ENCODE results near the gene LENG8. TPM values are rescaled to one million over a fixed set of nuclear protein-coding genes. Genes with fewer than 3 reads are reported as not detected.
A peak's percentile ranks its signal among the peaks of the same experiment; 100 is the strongest.
"Not testable (repeated sequence)": the region's sequence is repeated elsewhere in the genome, so short reads cannot be mapped to it uniquely, and the experiment has no call there.

The LENG8 gene
- total and polyA plus RNA-seq, 11 donors = 23.6 to 93.9 (median 58.8) TPM

- DNase-seq = no peak
- Histone ChIP-seq H3K4me3 (peak overlapping the region in 1 of 12 donors; percentile 59), H3K36me3 (peaks cover 0 to 20% (median 16%) of the 10 kb centered on the region in 9 donors), H3K27me3 (peaks cover 0 to 19% (median 3%) of the 10 kb centered on the region in 9 donors), H3K27ac (no peak overlapping the region), H3K9me3 (no peaks in the 10 kb centered on the region), H3K4me1 (peaks cover 6 to 54% (median 34%) of the 10 kb centered on the region in 12 donors)
- 71 to 90% (median 83%) methylated on average over 31 to 49 of the region's 49 CpGs for WGBS, 4 donors
- TF ChIP-seq CTCF (IDR thresholded peaks at IDR 0.05) (no peak), POLR2A (IDR thresholded peaks at IDR 0.05) (no peak)
- no peak for ATAC-seq
- intact Hi-C loops (cut with DNase I) = no loop called here
These were observed 16.6 kb downstream of the LENG8 start for GRCh38 chr19:54465426-54466109.

GRCh38 chr19:54466110-54466480 lies 17.1 kb downstream of the LENG8 start:
- H3K27me3 ChIP-seq = peaks cover 0 to 24% (median 3%) of the 10 kb centered on the region in 9 donors
- peaks cover 6 to 54% (median 39%) of the 10 kb centered on the region in 12 donors for H3K4me1 ChIP-seq
- intact Hi-C loops (cut with DNase I); DNase-seq; H3K9me3 ChIP-seq; H3K4me3 ChIP-seq; ATAC-seq; H3K27ac ChIP-seq: not testable (repeated sequence)
- H3K36me3 ChIP-seq = peaks cover 0 to 15% (median 10%) of the 10 kb centered on the region in 9 donors
- WGBS, 4 donors = 95 to 97% (median 95%) methylated on average over 14 of the region's 14 CpGs

- intact Hi-C loops (cut with DNase I) = no loop called here
- ATAC-seq = peak; percentile 6 to 65 (median 30)
- peaks cover 0 to 37% (median 5%) of the 10 kb centered on the region in 9 donors for H3K27me3 ChIP-seq
- H3K36me3 ChIP-seq = peaks cover 0 to 3% (median 0%) of the 10 kb centered on the region in 9 donors
- no peaks in the 10 kb centered on the region for H3K9me3 ChIP-seq
- no peak overlapping the region for H3K4me3 ChIP-seq
- DNase-seq = peak; percentile 71 to 86 (median 80)
- H3K4me1 ChIP-seq = peaks cover 6 to 42% (median 27%) of the 10 kb centered on the region in 12 donors
- WGBS, 4 donors = 24 to 38% (median 35%) methylated on average over 8 of the region's 8 CpGs
- TF ChIP-seq CTCF (IDR thresholded peaks at IDR 0.05) (no peak), POLR2A (IDR thresholded peaks at IDR 0.05) (no peak)
- H3K27ac ChIP-seq = peak overlapping the region; percentile 61 to 93 (median 83)
These were observed 20.5 kb downstream of the LENG8 start for GRCh38 chr19:54469496-54469934.

- ATAC-seq (no peak), DNase-seq (no peak)
- Histone ChIP-seq H3K36me3 (peaks cover 0 to 3% (median 0%) of the 10 kb centered on the region in 9 donors), H3K27me3 (peaks cover 0 to 43% (median 5%) of the 10 kb centered on the region in 9 donors), H3K9me3 (no peaks in the 10 kb centered on the region), H3K4me1 (peaks cover 6 to 38% (median 26%) of the 10 kb centered on the region in 12 donors), H3K4me3 (peak overlapping the region in 9 of 12 donors; percentile 52 to 72 (median 57)), H3K27ac (peak overlapping the region; percentile 61 to 93 (median 83))
- WGBS, 4 donors = 71 to 77% (median 72%) methylated on average over 10 of the region's 10 CpGs
- TF ChIP-seq CTCF (IDR thresholded peaks at IDR 0.05) (no peak), POLR2A (IDR thresholded peaks at IDR 0.05) (no peak)
- intact Hi-C loops (cut with DNase I) = no loop called here
These were observed 21.4 kb downstream of the LENG8 start for GRCh38 chr19:54470276-54470887.
